Measurements from ENCODE around the gene C8B.
A peak's percentile ranks its signal among the peaks of the same experiment; 100 is the strongest.

Gene C8B

GRCh38 chr1:56970280-56970679, 4.5 kb upstream of the C8B start:
- DNase-seq = no peak

- DNase-seq = no peak
Measured at GRCh38 chr1:56968878-56969495, 3.2 kb upstream of the C8B start.

- DNase-seq = peak; percentile 0
Measured at GRCh38 chr1:56967900-56968832, 2.4 kb upstream of the C8B start.

- no peak for DNase-seq
Measured at GRCh38 chr1:56967355-56967754, 1.5 kb upstream of the C8B start.

- no peak for DNase-seq
Measured at GRCh38 chr1:56966698-56966999, 834 bp upstream of the C8B start.

GRCh38 chr1:56965191-56965590, 624 bp downstream of the C8B start:
- DNase-seq = no peak

- no peak for DNase-seq
Measured at GRCh38 chr1:56964349-56965017, 1.3 kb downstream of the C8B start.

- DNase-seq = no peak
Measured at GRCh38 chr1:56963667-56964066, 2.1 kb downstream of the C8B start.

GRCh38 chr1:56961426-56961825, 4.4 kb downstream of the C8B start:
- DNase-seq = no peak

GRCh38 chr1:56958526-56958925, 7.3 kb downstream of the C8B start:
- no peak for DNase-seq

- no peak for DNase-seq
Measured at GRCh38 chr1:56957931-56958330, 7.9 kb downstream of the C8B start.

GRCh38 chr1:56954664-56955063, 11.2 kb downstream of the C8B start:
- DNase-seq = no peak

- no peak for DNase-seq
Measured at GRCh38 chr1:56953386-56953785, 12.4 kb downstream of the C8B start.

- DNase-seq = no peak
Measured at GRCh38 chr1:56952501-56952900, 13.3 kb downstream of the C8B start.

GRCh38 chr1:56948403-56949023, 17.3 kb downstream of the C8B start:
- DNase-seq = no peak

- no peak for DNase-seq
Measured at GRCh38 chr1:56940039-56940438, 25.8 kb downstream of the C8B start.

GRCh38 chr1:56939209-56939608, 26.6 kb downstream of the C8B start:
- DNase-seq = no peak

- DNase-seq = no peak
Measured at GRCh38 chr1:56938646-56939045, 27.2 kb downstream of the C8B start.

- no peak for DNase-seq
Measured at GRCh38 chr1:56934430-56935060, 31.3 kb downstream of the C8B start.

- DNase-seq = no peak
Measured at GRCh38 chr1:56933606-56934005, 32.2 kb downstream of the C8B start.

GRCh38 chr1:56933161-56933560, 32.7 kb downstream of the C8B start:
- no peak for DNase-seq

GRCh38 chr1:56931686-56932085, 34.1 kb downstream of the C8B start:
- no peak for DNase-seq

GRCh38 chr1:56931211-56931610, 34.6 kb downstream of the C8B start:
- DNase-seq = no peak
